ENCODE measurements around the gene KLRD1.

DNA sequence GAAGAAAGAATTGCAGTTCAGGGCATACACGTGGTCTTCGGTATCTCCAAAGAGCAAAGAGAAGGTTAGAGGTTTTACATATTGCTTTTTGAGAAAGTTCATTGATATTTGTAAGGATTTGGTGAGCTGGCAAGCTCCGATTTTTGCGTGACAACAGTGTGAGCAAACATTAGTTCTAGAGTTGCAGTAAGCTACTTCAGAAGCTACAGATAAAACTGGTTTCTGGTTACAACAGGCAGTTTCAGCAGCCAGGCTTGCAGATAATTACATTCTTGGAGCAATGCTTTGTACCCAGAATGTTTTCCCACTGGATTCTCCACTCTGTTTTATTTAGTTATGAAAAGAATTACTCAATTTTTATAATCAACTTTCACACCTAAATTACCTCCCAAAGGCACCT is 54.0 kb downstream of the KLRD1 start:
- TF ChIP-seq, protein P1, sequence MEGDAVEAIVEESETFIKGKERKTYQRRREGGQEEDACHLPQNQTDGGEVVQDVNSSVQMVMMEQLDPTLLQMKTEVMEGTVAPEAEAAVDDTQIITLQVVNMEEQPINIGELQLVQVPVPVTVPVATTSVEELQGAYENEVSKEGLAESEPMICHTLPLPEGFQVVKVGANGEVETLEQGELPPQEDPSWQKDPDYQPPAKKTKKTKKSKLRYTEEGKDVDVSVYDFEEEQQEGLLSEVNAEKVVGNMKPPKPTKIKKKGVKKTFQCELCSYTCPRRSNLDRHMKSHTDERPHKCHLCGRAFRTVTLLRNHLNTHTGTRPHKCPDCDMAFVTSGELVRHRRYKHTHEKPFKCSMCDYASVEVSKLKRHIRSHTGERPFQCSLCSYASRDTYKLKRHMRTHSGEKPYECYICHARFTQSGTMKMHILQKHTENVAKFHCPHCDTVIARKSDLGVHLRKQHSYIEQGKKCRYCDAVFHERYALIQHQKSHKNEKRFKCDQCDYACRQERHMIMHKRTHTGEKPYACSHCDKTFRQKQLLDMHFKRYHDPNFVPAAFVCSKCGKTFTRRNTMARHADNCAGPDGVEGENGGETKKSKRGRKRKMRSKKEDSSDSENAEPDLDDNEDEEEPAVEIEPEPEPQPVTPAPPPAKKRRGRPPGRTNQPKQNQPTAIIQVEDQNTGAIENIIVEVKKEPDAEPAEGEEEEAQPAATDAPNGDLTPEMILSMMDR (IDR thresholded peaks at IDR 0.05; ENCODE audit: poor library complexity), result no peak
- no peak for TF ChIP-seq EZH2 (IDR thresholded peaks at IDR 0.05; ENCODE audit: borderline replicate concordance)
- no peak for TF ChIP-seq EZH2phosphoT487 (IDR thresholded peaks at IDR 0.05; ENCODE audit: low read depth, severe bottlenecking, unreplicated experiment)
